WTC11 (cell line): ENCODE data around the gene MICAL3. TPM values are rescaled to one million over a fixed set of nuclear protein-coding genes. Genes with fewer than 3 reads are reported as not detected.

Experiments used
- ATAC-seq: fragments of 200-7000 bp; cut with Tn5 transposase; 2 replicates; pipeline ENCODE4 v1.10.0; 2021; ENCODE audit warnings: mild to moderate bottlenecking, moderate library complexity
- CTCF ChIA-PET: fragments of 300-600 bp; sonication (Branson Sonifier 250); formaldehyde crosslinking; loops from one replicate; lab custom pipeline; 2021; ENCODE audit warnings: antibody characterized with exemption; lab: Charles Lee
- POLR2A ChIA-PET: fragments of 350-600 bp; sonication (Branson Sonifier 250); formaldehyde crosslinking; loops from one replicate; lab custom pipeline; 2021; ENCODE audit warnings: antibody characterized with exemption; lab: Charles Lee
- DNase-seq: peaks from one replicate; pipeline ENCODE4 v3.0.0; 2021; ENCODE audit warnings: low spot score
- H3K27ac Mint-ChIP-seq: 2 replicates; pipeline ENCODE4 v1.8.0; 2021; ENCODE audit warnings: mixed read lengths
- H3K27me3 Mint-ChIP-seq: 2 replicates; pipeline ENCODE4 v1.8.0; 2021; ENCODE audit warnings: low read depth, mild to moderate bottlenecking, moderate library complexity, mixed read lengths
- H3K36me3 Mint-ChIP-seq: 2 replicates; pipeline ENCODE4 v1.8.0; 2021; ENCODE audit warnings: mixed read lengths
- H3K4me1 Mint-ChIP-seq: 2 replicates; pipeline ENCODE4 v1.8.0; 2022; ENCODE audit warnings: mixed read lengths
- H3K4me3 Mint-ChIP-seq: 2 replicates; pipeline ENCODE4 v1.8.0; 2021; ENCODE audit warnings: mild to moderate bottlenecking, moderate library complexity, mixed read lengths
- H3K9me3 Mint-ChIP-seq: 2 replicates; pipeline ENCODE4 v1.8.0; 2021; ENCODE audit warnings: mixed read lengths
- EMX1 ChIP-seq: fragments of 250-450 bp; sonication (Bioruptor Pico); IDR thresholded peaks from 2 replicates; pipeline ENCODE4 v1.8.0; 2021; ENCODE audit warnings: mild to moderate bottlenecking
- ETV6 ChIP-seq: sonication (generic); formaldehyde crosslinking; IDR thresholded peaks from 2 replicates; pipeline ENCODE4 v1.8.1; 2022; ENCODE audit warnings: mild to moderate bottlenecking, missing genetic modification reagents
- FOXK1 ChIP-seq: sonication (generic); formaldehyde crosslinking; IDR thresholded peaks from 2 replicates; pipeline ENCODE4 v1.8.0; 2022; ENCODE audit warnings: mild to moderate bottlenecking, moderate library complexity, missing genetic modification reagents
- FOXP1 ChIP-seq: sonication (generic); formaldehyde crosslinking; IDR thresholded peaks from 2 replicates; pipeline ENCODE4 v1.8.0; 2022; ENCODE audit warnings: missing genetic modification reagents, mild to moderate bottlenecking, moderate library complexity, borderline replicate concordance
- GABPB1 ChIP-seq: sonication (generic); formaldehyde crosslinking; IDR thresholded peaks from 2 replicates; pipeline ENCODE4 v1.8.1; 2023; ENCODE audit warnings: mild to moderate bottlenecking, missing genetic modification reagents
- JAZF1 ChIP-seq: fragments of 250-450 bp; sonication (Bioruptor Pico); IDR thresholded peaks from 2 replicates; pipeline ENCODE4 v1.9.0; 2021; ENCODE audit warnings: moderate library complexity, mild to moderate bottlenecking, inconsistent platforms
- KAT7 ChIP-seq: sonication (generic); formaldehyde crosslinking; IDR thresholded peaks from 2 replicates; pipeline ENCODE4 v1.8.1; 2023; ENCODE audit warnings: missing genetic modification reagents, mild to moderate bottlenecking, borderline replicate concordance
- SP1 ChIP-seq: sonication (generic); formaldehyde crosslinking; conservative IDR thresholded peaks from 2 replicates; pipeline ENCODE4 v1.8.1; 2022; ENCODE audit warnings: missing genetic modification reagents
- ZBTB21 ChIP-seq: sonication (generic); formaldehyde crosslinking; IDR thresholded peaks from 2 replicates; pipeline ENCODE4 v1.8.1; 2023; ENCODE audit warnings: mild to moderate bottlenecking, missing genetic modification reagents, borderline replicate concordance
- ZNF317 ChIP-seq: sonication (generic); formaldehyde crosslinking; IDR thresholded peaks from 2 replicates; pipeline ENCODE4 v1.8.1; 2023; ENCODE audit warnings: low read depth, mild to moderate bottlenecking, moderate library complexity, missing genetic modification reagents, borderline replicate concordance
- ZNF396 ChIP-seq: fragments of 250-450 bp; sonication (Bioruptor Pico); IDR thresholded peaks from 2 replicates; pipeline ENCODE4 v1.8.0; 2021; ENCODE audit warnings: mild to moderate bottlenecking, moderate library complexity, borderline replicate concordance
- ZNF423 ChIP-seq: fragments of 250-450 bp; sonication (Bioruptor Pico); IDR thresholded peaks from 2 replicates; pipeline ENCODE4 v2.1.2; 2022; ENCODE audit warnings: mild to moderate bottlenecking, moderate library complexity
- total RNA-seq: library from RNA; stranded (reverse); gene quantifications from 3 replicates; pipeline ENCODE4 v1.2.3, GENCODE V29; 2021
- TF ChIP-seq, protein P1 (sequence below): sonication (generic); formaldehyde crosslinking; conservative IDR thresholded peaks from 2 replicates; pipeline ENCODE4 v1.8.1; 2023; ENCODE audit warnings: mild to moderate bottlenecking, low read depth, missing genetic modification reagents, moderate library complexity
- TF ChIP-seq, protein P2 (sequence below): sonication (generic); formaldehyde crosslinking; IDR thresholded peaks from 2 replicates; pipeline ENCODE4 v1.8.0; 2023; ENCODE audit warnings: missing genetic modification reagents, mild to moderate bottlenecking, borderline replicate concordance
- TF ChIP-seq, protein P3 (sequence below): sonication (generic); formaldehyde crosslinking; IDR thresholded peaks from 2 replicates; pipeline ENCODE4 v1.8.0; 2022; ENCODE audit warnings: mild to moderate bottlenecking, missing genetic modification reagents
- TF ChIP-seq, protein P4 (sequence below): sonication (generic); formaldehyde crosslinking; IDR thresholded peaks from 2 replicates; pipeline ENCODE4 v1.8.0; 2022; ENCODE audit warnings: mild to moderate bottlenecking, missing genetic modification reagents

MICAL3 gene
- total RNA-seq, 1 experiment from 2014 or later = 41.2 TPM

DNA sequence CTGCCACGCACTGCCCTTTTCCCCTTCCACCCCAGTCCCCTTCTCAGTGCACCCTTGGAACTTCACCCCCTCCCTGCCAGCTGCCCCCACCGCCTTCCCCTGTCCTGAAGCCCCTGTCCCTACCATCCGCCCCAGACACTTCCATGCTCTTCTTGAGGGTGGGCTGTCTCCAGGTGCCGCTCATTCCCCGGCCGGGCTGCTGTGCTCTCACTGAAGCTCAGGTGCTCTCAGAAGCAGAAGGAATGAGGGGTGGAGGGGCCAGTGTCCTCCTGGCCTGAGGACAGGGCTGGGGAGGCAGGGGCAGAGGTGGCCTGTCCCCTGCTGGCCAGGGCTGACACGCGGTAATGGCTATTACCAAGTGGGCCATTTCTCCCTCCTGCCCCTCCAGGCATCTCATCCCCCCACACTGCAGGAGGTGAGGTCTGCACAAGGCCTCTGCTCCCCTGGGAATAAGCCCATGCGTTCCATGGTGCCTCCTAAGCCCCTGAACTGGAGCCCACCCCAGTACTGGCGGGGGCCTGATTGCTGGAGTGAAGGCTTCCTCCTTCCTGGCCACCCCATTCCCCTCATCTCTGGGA is 243.5 kb downstream of the MICAL3 start:
- H3K9me3 Mint-ChIP-seq = no peaks in the 10 kb centered on the region
- peaks cover 16% of the 10 kb centered on the region for H3K4me1 Mint-ChIP-seq
- ChIA-PET POLR2A (no interaction called here), CTCF (interaction anchor here (1.2 to 5.3 kb wide), 7 partner anchors 8 to 295 kb away, joined by 3 to 51 read pairs (median 5); no protein-coding TSS in a partner anchor)
- no peaks in the 10 kb centered on the region for H3K36me3 Mint-ChIP-seq
- no peaks in the 10 kb centered on the region; the same call in 1 of the 2 replicates for H3K27me3 Mint-ChIP-seq
- H3K4me3 Mint-ChIP-seq = no peak overlapping the region
- H3K27ac Mint-ChIP-seq = no peak overlapping the region
- ATAC-seq (no peak), DNase-seq (no peak)
- TF ChIP-seq, protein P1, sequence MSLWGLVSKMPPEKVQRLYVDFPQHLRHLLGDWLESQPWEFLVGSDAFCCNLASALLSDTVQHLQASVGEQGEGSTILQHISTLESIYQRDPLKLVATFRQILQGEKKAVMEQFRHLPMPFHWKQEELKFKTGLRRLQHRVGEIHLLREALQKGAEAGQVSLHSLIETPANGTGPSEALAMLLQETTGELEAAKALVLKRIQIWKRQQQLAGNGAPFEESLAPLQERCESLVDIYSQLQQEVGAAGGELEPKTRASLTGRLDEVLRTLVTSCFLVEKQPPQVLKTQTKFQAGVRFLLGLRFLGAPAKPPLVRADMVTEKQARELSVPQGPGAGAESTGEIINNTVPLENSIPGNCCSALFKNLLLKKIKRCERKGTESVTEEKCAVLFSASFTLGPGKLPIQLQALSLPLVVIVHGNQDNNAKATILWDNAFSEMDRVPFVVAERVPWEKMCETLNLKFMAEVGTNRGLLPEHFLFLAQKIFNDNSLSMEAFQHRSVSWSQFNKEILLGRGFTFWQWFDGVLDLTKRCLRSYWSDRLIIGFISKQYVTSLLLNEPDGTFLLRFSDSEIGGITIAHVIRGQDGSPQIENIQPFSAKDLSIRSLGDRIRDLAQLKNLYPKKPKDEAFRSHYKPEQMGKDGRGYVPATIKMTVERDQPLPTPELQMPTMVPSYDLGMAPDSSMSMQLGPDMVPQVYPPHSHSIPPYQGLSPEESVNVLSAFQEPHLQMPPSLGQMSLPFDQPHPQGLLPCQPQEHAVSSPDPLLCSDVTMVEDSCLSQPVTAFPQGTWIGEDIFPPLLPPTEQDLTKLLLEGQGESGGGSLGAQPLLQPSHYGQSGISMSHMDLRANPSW (CRISPR knock-in tag) = no peak
- TF ChIP-seq FOXK1 (CRISPR knock-in tag) (no peak), ZNF317 (CRISPR knock-in tag) (0 out of 2 replicates have a peak, but pooled peaks have one; percentile 12), SP1 (CRISPR knock-in tag) (no peak)

DNA sequence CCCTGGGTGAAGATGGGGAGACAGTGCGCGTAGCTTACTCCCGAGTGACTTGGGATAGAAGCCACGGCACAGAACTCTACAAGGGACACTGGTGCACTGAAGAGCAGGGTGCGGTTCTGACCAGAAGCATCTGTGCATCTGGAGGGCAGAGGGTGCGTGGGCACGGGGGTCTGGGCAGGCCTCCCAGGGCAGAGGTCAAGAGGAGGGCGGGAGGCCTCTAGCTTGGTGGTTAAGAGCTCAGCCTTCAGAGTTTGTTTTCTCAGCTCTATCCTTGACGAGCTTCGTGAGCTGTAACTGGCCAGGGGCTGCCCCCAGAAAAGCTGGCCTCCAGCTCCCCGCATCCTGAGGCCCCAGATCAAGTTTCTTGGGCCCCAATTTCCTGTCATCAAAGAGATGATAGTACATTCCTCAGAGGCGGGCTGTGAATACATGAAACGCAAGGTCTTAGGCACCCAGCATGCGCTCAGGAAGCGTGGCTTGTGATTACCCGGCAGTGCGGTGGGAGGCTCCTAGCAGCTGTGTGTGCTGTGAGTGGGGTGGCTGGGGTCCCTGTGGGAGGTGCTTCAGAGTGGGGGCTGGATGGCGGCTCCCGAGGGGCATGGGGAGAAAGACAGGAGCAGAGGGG is 244.1 kb downstream of the MICAL3 start:
- H3K4me3 Mint-ChIP-seq = no peak overlapping the region
- peaks cover 2% of the 10 kb centered on the region; the same call in 1 of the 2 replicates for H3K27me3 Mint-ChIP-seq
- POLR2A ChIA-PET = no interaction called here
- DNase-seq (no peak), ATAC-seq (0 out of 2 replicates have a peak, but pooled peaks have one; percentile 8)
- H3K9me3 Mint-ChIP-seq = no peaks in the 10 kb centered on the region
- H3K36me3 Mint-ChIP-seq = no peaks in the 10 kb centered on the region
- H3K27ac Mint-ChIP-seq = no peak overlapping the region
- H3K4me1 Mint-ChIP-seq = peaks cover 21% of the 10 kb centered on the region
- TF ChIP-seq, protein P2, sequence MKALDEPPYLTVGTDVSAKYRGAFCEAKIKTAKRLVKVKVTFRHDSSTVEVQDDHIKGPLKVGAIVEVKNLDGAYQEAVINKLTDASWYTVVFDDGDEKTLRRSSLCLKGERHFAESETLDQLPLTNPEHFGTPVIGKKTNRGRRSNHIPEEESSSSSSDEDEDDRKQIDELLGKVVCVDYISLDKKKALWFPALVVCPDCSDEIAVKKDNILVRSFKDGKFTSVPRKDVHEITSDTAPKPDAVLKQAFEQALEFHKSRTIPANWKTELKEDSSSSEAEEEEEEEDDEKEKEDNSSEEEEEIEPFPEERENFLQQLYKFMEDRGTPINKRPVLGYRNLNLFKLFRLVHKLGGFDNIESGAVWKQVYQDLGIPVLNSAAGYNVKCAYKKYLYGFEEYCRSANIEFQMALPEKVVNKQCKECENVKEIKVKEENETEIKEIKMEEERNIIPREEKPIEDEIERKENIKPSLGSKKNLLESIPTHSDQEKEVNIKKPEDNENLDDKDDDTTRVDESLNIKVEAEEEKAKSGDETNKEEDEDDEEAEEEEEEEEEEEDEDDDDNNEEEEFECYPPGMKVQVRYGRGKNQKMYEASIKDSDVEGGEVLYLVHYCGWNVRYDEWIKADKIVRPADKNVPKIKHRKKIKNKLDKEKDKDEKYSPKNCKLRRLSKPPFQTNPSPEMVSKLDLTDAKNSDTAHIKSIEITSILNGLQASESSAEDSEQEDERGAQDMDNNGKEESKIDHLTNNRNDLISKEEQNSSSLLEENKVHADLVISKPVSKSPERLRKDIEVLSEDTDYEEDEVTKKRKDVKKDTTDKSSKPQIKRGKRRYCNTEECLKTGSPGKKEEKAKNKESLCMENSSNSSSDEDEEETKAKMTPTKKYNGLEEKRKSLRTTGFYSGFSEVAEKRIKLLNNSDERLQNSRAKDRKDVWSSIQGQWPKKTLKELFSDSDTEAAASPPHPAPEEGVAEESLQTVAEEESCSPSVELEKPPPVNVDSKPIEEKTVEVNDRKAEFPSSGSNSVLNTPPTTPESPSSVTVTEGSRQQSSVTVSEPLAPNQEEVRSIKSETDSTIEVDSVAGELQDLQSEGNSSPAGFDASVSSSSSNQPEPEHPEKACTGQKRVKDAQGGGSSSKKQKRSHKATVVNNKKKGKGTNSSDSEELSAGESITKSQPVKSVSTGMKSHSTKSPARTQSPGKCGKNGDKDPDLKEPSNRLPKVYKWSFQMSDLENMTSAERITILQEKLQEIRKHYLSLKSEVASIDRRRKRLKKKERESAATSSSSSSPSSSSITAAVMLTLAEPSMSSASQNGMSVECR (CRISPR knock-in tag) = no peak
- TF ChIP-seq ZNF423 (CRISPR knock-in tag) (no peak), KAT7 (CRISPR knock-in tag) (no peak), GABPB1 (CRISPR knock-in tag) (no peak), ETV6 (CRISPR knock-in tag) (no peak), EMX1 (no peak), ZNF396 (CRISPR knock-in tag) (no peak), FOXP1 (CRISPR knock-in tag) (no peak), JAZF1 (no peak), ZBTB21 (CRISPR knock-in tag) (no peak)
- TF ChIP-seq, protein P3, sequence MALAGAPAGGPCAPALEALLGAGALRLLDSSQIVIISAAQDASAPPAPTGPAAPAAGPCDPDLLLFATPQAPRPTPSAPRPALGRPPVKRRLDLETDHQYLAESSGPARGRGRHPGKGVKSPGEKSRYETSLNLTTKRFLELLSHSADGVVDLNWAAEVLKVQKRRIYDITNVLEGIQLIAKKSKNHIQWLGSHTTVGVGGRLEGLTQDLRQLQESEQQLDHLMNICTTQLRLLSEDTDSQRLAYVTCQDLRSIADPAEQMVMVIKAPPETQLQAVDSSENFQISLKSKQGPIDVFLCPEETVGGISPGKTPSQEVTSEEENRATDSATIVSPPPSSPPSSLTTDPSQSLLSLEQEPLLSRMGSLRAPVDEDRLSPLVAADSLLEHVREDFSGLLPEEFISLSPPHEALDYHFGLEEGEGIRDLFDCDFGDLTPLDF (CRISPR knock-in tag) = no peak
- TF ChIP-seq, protein P4, sequence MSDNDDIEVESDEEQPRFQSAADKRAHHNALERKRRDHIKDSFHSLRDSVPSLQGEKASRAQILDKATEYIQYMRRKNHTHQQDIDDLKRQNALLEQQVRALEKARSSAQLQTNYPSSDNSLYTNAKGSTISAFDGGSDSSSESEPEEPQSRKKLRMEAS (CRISPR knock-in tag) = no peak
- CTCF ChIA-PET = interaction anchor here (1.1 to 5.3 kb wide), 8 partner anchors 8 to 243 kb away, joined by 3 to 51 read pairs (median 4); no protein-coding TSS in a partner anchor
